NT2/D1 (cell line): ENCODE measurements around the gene LTBP2.

Experiments
- SUZ12 ChIP-seq: IDR thresholded peaks from 2 replicates; pipeline ENCODE4 v1.6.1; 2011; ENCODE audit not compliant: insufficient read length, insufficient read depth; ENCODE audit errors: extremely low read depth
- YY1 ChIP-seq: IDR thresholded peaks from 2 replicates; pipeline ENCODE4 v1.6.1; 2011; ENCODE audit not compliant: insufficient read length, insufficient read depth
- ZNF274 ChIP-seq: IDR thresholded peaks from 2 replicates; pipeline ENCODE4 v1.6.1; 2011; ENCODE audit warnings: mild to moderate bottlenecking, low read depth, low read length

- no peak for TF ChIP-seq YY1
- TF ChIP-seq SUZ12 = no peak
- TF ChIP-seq ZNF274 = no peak
Measured at GRCh38 chr14:74476607-74477006, 135.4 kb downstream of the LTBP2 start.
